Stimulated activated CD4-positive, alpha-beta T cell treated with anti-CD3 and anti-CD28 coated beads, Interleukin-4, amount 100 ng/mL, for 24 hours (primary cell): ENCODE results near the gene TMEM176B.

ENCODE experiments used
- DNase-seq: peaks from one replicate; pipeline ENCODE4 v3.0.0-alpha.2; 2020

Gene TMEM176B

GRCh38 chr7:150799741-150800580, at the start of gene TMEM176B:
Gene TMEM176B (minus strand): TSS chr7:150800364. CDS start chr7:150796569, 3,795 bp downstream.
- DNase-seq = no peak

- no peak for DNase-seq
Observed at GRCh38 chr7:150849204-150849775, 49.1 kb upstream of the TMEM176B start.

- no peak for DNase-seq
Observed at GRCh38 chr7:150848561-150849115, 48.5 kb upstream of the TMEM176B start.

GRCh38 chr7:150848111-150848510, 47.9 kb upstream of the TMEM176B start:
- DNase-seq = no peak

GRCh38 chr7:150847536-150847935, 47.4 kb upstream of the TMEM176B start:
- no peak for DNase-seq

- no peak for DNase-seq
Observed at GRCh38 chr7:150846291-150847115, 46.3 kb upstream of the TMEM176B start.

GRCh38 chr7:150845421-150845861, 45.3 kb upstream of the TMEM176B start:
- no peak for DNase-seq

GRCh38 chr7:150842716-150843115, 42.6 kb upstream of the TMEM176B start:
- DNase-seq = no peak

- no peak for DNase-seq
Observed at GRCh38 chr7:150842018-150842417, 41.9 kb upstream of the TMEM176B start.

- no peak for DNase-seq
Observed at GRCh38 chr7:150838965-150839650, 38.9 kb upstream of the TMEM176B start.

- no peak for DNase-seq
Observed at GRCh38 chr7:150835702-150836280, 35.6 kb upstream of the TMEM176B start.

GRCh38 chr7:150835019-150835418, 34.9 kb upstream of the TMEM176B start:
- no peak for DNase-seq

GRCh38 chr7:150831851-150832250, 31.7 kb upstream of the TMEM176B start:
- no peak for DNase-seq

GRCh38 chr7:150830937-150831336, 30.8 kb upstream of the TMEM176B start:
- DNase-seq = no peak

- DNase-seq = no peak
Observed at GRCh38 chr7:150829426-150829825, 29.3 kb upstream of the TMEM176B start.

GRCh38 chr7:150828384-150828783, 28.2 kb upstream of the TMEM176B start:
- no peak for DNase-seq

GRCh38 chr7:150826061-150826849, 26.1 kb upstream of the TMEM176B start:
- DNase-seq = no peak

- DNase-seq = no peak
Observed at GRCh38 chr7:150824379-150825177, 24.4 kb upstream of the TMEM176B start.

- no peak for DNase-seq
Observed at GRCh38 chr7:150823484-150824126, 23.4 kb upstream of the TMEM176B start.

- DNase-seq = no peak
Observed at GRCh38 chr7:150823043-150823442, 22.9 kb upstream of the TMEM176B start.
